Endothelial cell of umbilical vein (primary cell): ENCODE data around the gene DENND1A. TPM values are rescaled to one million over a fixed set of nuclear protein-coding genes. Genes with fewer than 3 reads are reported as not detected.

Experiments
- BruUV-seq: library from RNA; stranded (reverse); fragments of 400-500 nt; replicated peaks from 2 replicates; lab custom pipeline; 2021; lab: Mats Ljungman, UMichigan
- CTCF ChIA-PET: fragments of 300-600, 350-600 bp; sonication (Branson Sonifier 250); formaldehyde crosslinking; loops from one replicate; lab custom pipeline; 2021; ENCODE audit warnings: antibody characterized with exemption, inconsistent platforms; lab: Charles Lee
- POLR2A ChIA-PET: fragments of 300-600, 350-600 bp; sonication (Branson Sonifier 250); formaldehyde crosslinking; loops from one replicate; lab custom pipeline; 2021; ENCODE audit warnings: antibody characterized with exemption, inconsistent platforms; lab: Charles Lee
- DNase-seq: peaks from one replicate; pipeline ENCODE4 v3.0.0-alpha.2; 2011; ENCODE audit warnings: low read depth, low spot score
- FAIRE-seq: peaks from 2 replicates; lab custom pipeline; 2011; peaks lifted over from hg19 to GRCh38; lab: Jason Lieb, UNC
- H2AFZ ChIP-seq: 2 replicates; pipeline ENCODE4 v1.6.0; 2012; ENCODE audit warnings: low read depth, low read length, control low read depth, inconsistent platforms
- H3K27ac ChIP-seq: 2 replicates; pipeline ENCODE4 v1.5.1; 2011; ENCODE audit warnings: low read depth, mild to moderate bottlenecking, control low read depth, low read length, moderate library complexity; ENCODE audit not compliant: insufficient read depth
- H3K27me3 ChIP-seq, 2 experiments: 2 replicates each; pipeline versions ENCODE4 v1.6.0 to v1.6.1; 2011; ENCODE audit warnings: low read length in 2 of 2, mixed read lengths in 1 of 2; ENCODE audit not compliant: control insufficient read depth in 2 of 2, insufficient read depth in 2 of 2
- H3K36me3 ChIP-seq, 2 experiments: 2 replicates in 1 of 2; 3 replicates in 1 of 2; pipeline ENCODE4 v1.5.1; 2011; ENCODE audit warnings: low read length in 2 of 2, mild to moderate bottlenecking in 1 of 2, moderate library complexity in 1 of 2; ENCODE audit not compliant: control insufficient read depth in 2 of 2, insufficient read depth in 2 of 2; ENCODE audit errors: extremely low read depth in 1 of 2
- H3K4me1 ChIP-seq: 3 replicates; pipeline ENCODE4 v1.5.1; 2011; ENCODE audit warnings: mild to moderate bottlenecking, low read length; ENCODE audit not compliant: control insufficient read depth, insufficient read depth; ENCODE audit errors: extremely low read depth
- H3K4me2 ChIP-seq: 2 replicates; pipeline ENCODE4 v1.6.1; 2011; ENCODE audit warnings: low read length, control low read depth, mixed read lengths; ENCODE audit not compliant: insufficient read depth
- H3K4me3 ChIP-seq, 3 experiments: fragments of 200-600 bp in 1 of 3; sonication (generic), shearing (Covaris generic) in 1 of 3; replicated peaks in 1 of 3; 2 replicates each; pipeline ENCODE4 v1.5.1; 2011 to 2016; ENCODE audit warnings: control low read depth in 3 of 3, low read length in 3 of 3, mild to moderate bottlenecking in 2 of 3, inconsistent platforms in 1 of 3, low read depth in 1 of 3, moderate library complexity in 1 of 3; ENCODE audit not compliant: insufficient read depth in 1 of 3
- H3K79me2 ChIP-seq: 2 replicates; pipeline ENCODE4 v1.6.0; 2012; ENCODE audit warnings: low read length, inconsistent platforms; ENCODE audit not compliant: control insufficient read depth, insufficient read depth
- H3K9ac ChIP-seq: replicated peaks from 2 replicates; pipeline ENCODE3; 2011; ENCODE audit warnings: low read length, control low read depth; ENCODE audit not compliant: insufficient read depth; ENCODE audit errors: extremely low read depth
- H3K9me1 ChIP-seq: replicated peaks from 3 replicates; pipeline ENCODE4 v1.6.0; 2011; ENCODE audit warnings: mild to moderate bottlenecking, low read length; ENCODE audit not compliant: control insufficient read depth, insufficient read depth; ENCODE audit errors: extremely low read depth
- H3K9me3 ChIP-seq: replicated peaks from 2 replicates; pipeline ENCODE4 v1.5.1; 2012; ENCODE audit warnings: low read length, inconsistent platforms; ENCODE audit not compliant: control insufficient read depth, insufficient read depth
- H4K20me1 ChIP-seq: replicated peaks from 2 replicates; pipeline ENCODE3; 2011; ENCODE audit warnings: mild to moderate bottlenecking, low read length; ENCODE audit not compliant: control insufficient read depth, insufficient read depth; ENCODE audit errors: extremely low read depth
- EZH2 ChIP-seq: IDR thresholded peaks from 2 replicates; pipeline ENCODE4 v1.6.1; 2012; ENCODE audit warnings: borderline replicate concordance, low read depth, mild to moderate bottlenecking, moderate library complexity, low read length, inconsistent platforms; ENCODE audit not compliant: severe bottlenecking
- FOS ChIP-seq: IDR thresholded peaks from 2 replicates; pipeline ENCODE4 v1.6.1; 2011; ENCODE audit warnings: mild to moderate bottlenecking, low read length, moderate library complexity, borderline replicate concordance; ENCODE audit not compliant: insufficient read depth
- GATA2 ChIP-seq: IDR thresholded peaks from 2 replicates; pipeline ENCODE4 v1.7.0; 2011; ENCODE audit warnings: low read depth, mild to moderate bottlenecking, moderate library complexity, mixed read lengths, low read length; ENCODE audit not compliant: insufficient read length, insufficient read depth
- JUN ChIP-seq: IDR thresholded peaks from 2 replicates; pipeline ENCODE4 v1.6.1; 2011; ENCODE audit warnings: borderline replicate concordance, low read depth; ENCODE audit not compliant: insufficient read length, insufficient read depth
- MYC ChIP-seq: IDR thresholded peaks from one replicate; pipeline ENCODE4 v1.6.1; 2011; ENCODE audit warnings: mild to moderate bottlenecking, low read depth, low read length
- POLR2A ChIP-seq: IDR thresholded peaks from 2 replicates; pipeline ENCODE4 v1.6.1; 2012; ENCODE audit warnings: low read depth, mild to moderate bottlenecking, control low read depth, low read length
- POLR2AphosphoS5 ChIP-seq: IDR thresholded peaks from 2 replicates; pipeline ENCODE4 v1.6.1; 2012; ENCODE audit warnings: low read depth, mild to moderate bottlenecking, control low read depth, low read length, moderate library complexity; ENCODE audit not compliant: insufficient read depth
- dilution Hi-C: fragments of 300-500 bp; cut with MboI; formaldehyde crosslinking; loops from one replicate; pipeline ENCODE4 v1.15.0; 2019; ENCODE audit warnings: low sequenced_read_pairs; ENCODE audit not compliant: extremely low pct_ligation_motif_present
- intact Hi-C: fragments of 100-400 bp; cut with micrococcal nuclease; formaldehyde crosslinking; loops from one replicate; pipeline ENCODE4 v1.10.0; 2022
- polyA plus RNA-seq, 4 experiments: library from polyadenylated mRNA; depleted of rRNA in 3 of 4; stranded (reverse) in 3 of 4; unstranded in 1 of 4; fragments of >200 nt; gene quantifications; 2 replicates each; pipeline versions ENCODE4 v1.2.1 to v1.2.3, GENCODE V29; 2011 to 2012; ENCODE audit warnings: missing spikeins in 1 of 4
- total RNA-seq: library from RNA; stranded (reverse); gene quantifications from 2 replicates; pipeline ENCODE4 v1.2.3, GENCODE V29; 2021
- TF ChIP-seq, protein P1 (sequence below), 2 donors: IDR thresholded peaks; 1 replicate in 1 of 2; 2 replicates in 1 of 2; pipeline ENCODE4 v1.5.1; 2011; ENCODE audit warnings: low read length in 2 of 2, mild to moderate bottlenecking in 2 of 2, moderate library complexity in 2 of 2, control low read depth in 1 of 2, inconsistent platforms in 1 of 2, low read depth in 1 of 2; ENCODE audit not compliant: insufficient read depth in 1 of 2; ENCODE audit errors: extremely low read depth in 1 of 2
- TF ChIP-seq, protein P2 (sequence below): IDR thresholded peaks from 2 replicates; pipeline ENCODE4 v1.6.1; 2011; ENCODE audit not compliant: insufficient read depth, insufficient read length

The DENND1A gene
- total and polyA plus RNA-seq, 2 donors (not counting 3 experiments of a cell fraction or from before 2014, with no cell fraction given) = 18.5 to 24.5 TPM

DNA sequence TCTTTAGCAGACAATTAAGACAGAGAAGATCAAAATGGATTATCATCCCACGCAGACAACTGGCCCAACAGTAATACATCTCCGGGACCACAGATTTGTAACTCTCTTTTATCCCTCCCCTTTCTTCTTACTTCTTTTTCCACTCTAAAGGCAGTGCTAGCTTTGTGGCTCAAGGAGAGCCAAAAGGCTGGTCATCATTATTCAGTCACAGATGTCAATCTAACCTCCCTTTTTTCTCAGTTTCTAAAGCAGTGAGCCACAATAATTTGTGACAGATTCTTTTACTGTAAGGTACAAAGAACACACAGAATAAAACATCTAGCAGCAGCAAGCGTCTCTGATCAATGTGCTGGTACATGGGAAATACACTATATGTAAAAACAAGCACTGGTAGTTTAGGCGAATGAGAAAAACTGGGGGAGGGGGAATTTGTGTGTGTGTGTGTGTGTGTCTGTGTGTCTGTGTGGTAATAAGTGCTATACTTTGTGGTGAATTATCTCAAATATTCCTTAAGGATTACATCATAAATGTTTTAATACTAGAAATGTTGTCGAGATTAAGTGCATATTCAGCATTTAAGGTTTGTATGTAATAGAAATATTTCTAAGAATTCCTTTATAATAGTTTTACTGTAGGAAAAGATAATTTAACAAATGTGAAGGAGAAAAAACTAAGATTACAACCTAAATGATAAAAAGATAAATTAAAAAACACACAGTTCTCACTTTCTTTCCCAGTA lies 140.2 kb downstream of the DENND1A start:
- no TSS peak for BruUV-seq
- Histone ChIP-seq H3K9me1 (no peaks in the 10 kb centered on the region), H3K36me3 (no peaks in the 10 kb centered on the region), H3K4me2 (no peak overlapping the region), H3K4me3 (no peak overlapping the region), H3K27ac (no peak overlapping the region), H3K27me3 (no peaks in the 10 kb centered on the region), H3K79me2 (no peaks in the 10 kb centered on the region), H3K4me1 (no peaks in the 10 kb centered on the region), H3K9me3 (no peaks in the 10 kb centered on the region), H4K20me1 (no peaks in the 10 kb centered on the region), H3K9ac (no peak overlapping the region), H2AFZ (no peak overlapping the region)
- FAIRE-seq (no peak), DNase-seq (no peak)
- POLR2A ChIA-PET = no interaction called here
- intact Hi-C loops (no loop called here), dilution Hi-C loops (no loop called here)
- no peak for TF ChIP-seq POLR2AphosphoS5
- no peak for TF ChIP-seq JUN
- no peak for TF ChIP-seq POLR2A
- TF ChIP-seq, protein P1, sequence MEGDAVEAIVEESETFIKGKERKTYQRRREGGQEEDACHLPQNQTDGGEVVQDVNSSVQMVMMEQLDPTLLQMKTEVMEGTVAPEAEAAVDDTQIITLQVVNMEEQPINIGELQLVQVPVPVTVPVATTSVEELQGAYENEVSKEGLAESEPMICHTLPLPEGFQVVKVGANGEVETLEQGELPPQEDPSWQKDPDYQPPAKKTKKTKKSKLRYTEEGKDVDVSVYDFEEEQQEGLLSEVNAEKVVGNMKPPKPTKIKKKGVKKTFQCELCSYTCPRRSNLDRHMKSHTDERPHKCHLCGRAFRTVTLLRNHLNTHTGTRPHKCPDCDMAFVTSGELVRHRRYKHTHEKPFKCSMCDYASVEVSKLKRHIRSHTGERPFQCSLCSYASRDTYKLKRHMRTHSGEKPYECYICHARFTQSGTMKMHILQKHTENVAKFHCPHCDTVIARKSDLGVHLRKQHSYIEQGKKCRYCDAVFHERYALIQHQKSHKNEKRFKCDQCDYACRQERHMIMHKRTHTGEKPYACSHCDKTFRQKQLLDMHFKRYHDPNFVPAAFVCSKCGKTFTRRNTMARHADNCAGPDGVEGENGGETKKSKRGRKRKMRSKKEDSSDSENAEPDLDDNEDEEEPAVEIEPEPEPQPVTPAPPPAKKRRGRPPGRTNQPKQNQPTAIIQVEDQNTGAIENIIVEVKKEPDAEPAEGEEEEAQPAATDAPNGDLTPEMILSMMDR (IDR thresholded peaks at IDR 0.05; ENCODE audit: extremely low read depth in 1 of 2, insufficient read depth in 1 of 2, low read depth in 1 of 2, low read length in 2 of 2) = no peak
- no peak for TF ChIP-seq FOS
- TF ChIP-seq MYC = no peak
- TF ChIP-seq EZH2 = no peak
- TF ChIP-seq GATA2 = no peak
- TF ChIP-seq, protein P2, sequence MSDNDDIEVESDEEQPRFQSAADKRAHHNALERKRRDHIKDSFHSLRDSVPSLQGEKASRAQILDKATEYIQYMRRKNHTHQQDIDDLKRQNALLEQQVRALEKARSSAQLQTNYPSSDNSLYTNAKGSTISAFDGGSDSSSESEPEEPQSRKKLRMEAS = no peak
- CTCF ChIA-PET = no interaction called here
